Panc1 (cell line): Measurements from ENCODE around the gene NAA80.

Experiments used
- CTCF ChIP-seq: fragments of 450-650 bp; IDR thresholded peaks from 2 replicates; pipeline ENCODE4 v1.5.1; 2017; ENCODE audit warnings: mild to moderate bottlenecking
- POLR2AphosphoS5 ChIP-seq: IDR thresholded peaks from 2 replicates; pipeline ENCODE4 v1.6.1; 2012; ENCODE audit warnings: mild to moderate bottlenecking, low read depth, low read length, moderate library complexity
- SIN3A ChIP-seq: IDR thresholded peaks from 2 replicates; pipeline ENCODE4 v1.6.1; 2012; ENCODE audit warnings: low read depth, mild to moderate bottlenecking, low read length, moderate library complexity, borderline replicate concordance; ENCODE audit not compliant: insufficient read depth

GRCh38 chr3:50337175-50337861 lies 38.1 kb upstream of the NAA80 start:
- TF ChIP-seq CTCF, result no peak
- peak; percentile 70 for TF ChIP-seq POLR2AphosphoS5
- 0 out of 2 replicates have a peak, but pooled peaks have one; percentile 32 for TF ChIP-seq SIN3A
